SK-N-MC (cell line): ENCODE measurements around the gene PBX3.

Experiments used
- EZH2 ChIP-seq: fragments of 200-600 bp; sonication (generic); IDR thresholded peaks from one replicate; pipeline ENCODE4 v1.6.1; 2017; ENCODE audit warnings: antibody characterized with exemption
- FOXP2 ChIP-seq: optimal IDR thresholded peaks from 2 replicates; pipeline ENCODE3; 2011; ENCODE audit warnings: mild to moderate bottlenecking, moderate library complexity; ENCODE audit not compliant: insufficient read depth; ENCODE audit errors: extremely low read length, control extremely low read depth
- POLR2AphosphoS5 ChIP-seq: IDR thresholded peaks from 2 replicates; pipeline ENCODE4 v1.6.1; 2012; ENCODE audit warnings: mild to moderate bottlenecking, low read depth, low read length, borderline replicate concordance

GRCh38 chr9:125749287-125749935, 2.2 kb downstream of the PBX3 start:
- TF ChIP-seq POLR2AphosphoS5 (no peak), EZH2 (no peak), FOXP2 (no peak)
